ENCODE results near the gene SLC16A7. TPM values are rescaled to one million over a fixed set of nuclear protein-coding genes. Genes with fewer than 3 reads are reported as not detected.

The SLC16A7 gene
- total and polyA plus RNA-seq, 2 of the 8 experiments (the other 6 are each of a cell fraction or from before 2014, with no cell fraction given) = 0.74 to 4.3 TPM

- TF ChIP-seq CBX5 (IDR thresholded peaks at IDR 0.05; ENCODE audit: low read depth, low read length) (no peak), MAX (IDR thresholded peaks at IDR 0.05) (no peak), GABPA (IDR thresholded peaks at IDR 0.05; ENCODE audit: borderline replicate concordance, insufficient read depth, low read length) (no peak), RXRA (IDR thresholded peaks at IDR 0.05; ENCODE audit: insufficient read depth, low read depth, low read length) (no peak), E2F6 (IDR thresholded peaks at IDR 0.05) (no peak), RNF2 (IDR thresholded peaks at IDR 0.05; ENCODE audit: borderline replicate concordance, low read depth, low read length, missing control alignments, poor library complexity, severe bottlenecking) (no peak)
Observed at GRCh38 chr12:59719701-59720100, 123.9 kb downstream of the SLC16A7 start (continued).

All from H1 (cell line).